GM08714 (cell line): ENCODE measurements around the gene DAZ4.
"Not testable (repeated sequence)": the region's sequence is repeated elsewhere in the genome, so short reads cannot be mapped to it uniquely, and the experiment has no call there.

ENCODE experiments used
- H3K4me3 ChIP-seq: fragments of 200-500 bp; sonication (Bioruptor generic); 2 replicates; pipeline ENCODE4 v1.5.1; 2014; ENCODE audit warnings: mild to moderate bottlenecking, low read length, inconsistent platforms

The DAZ4 gene, protein sequence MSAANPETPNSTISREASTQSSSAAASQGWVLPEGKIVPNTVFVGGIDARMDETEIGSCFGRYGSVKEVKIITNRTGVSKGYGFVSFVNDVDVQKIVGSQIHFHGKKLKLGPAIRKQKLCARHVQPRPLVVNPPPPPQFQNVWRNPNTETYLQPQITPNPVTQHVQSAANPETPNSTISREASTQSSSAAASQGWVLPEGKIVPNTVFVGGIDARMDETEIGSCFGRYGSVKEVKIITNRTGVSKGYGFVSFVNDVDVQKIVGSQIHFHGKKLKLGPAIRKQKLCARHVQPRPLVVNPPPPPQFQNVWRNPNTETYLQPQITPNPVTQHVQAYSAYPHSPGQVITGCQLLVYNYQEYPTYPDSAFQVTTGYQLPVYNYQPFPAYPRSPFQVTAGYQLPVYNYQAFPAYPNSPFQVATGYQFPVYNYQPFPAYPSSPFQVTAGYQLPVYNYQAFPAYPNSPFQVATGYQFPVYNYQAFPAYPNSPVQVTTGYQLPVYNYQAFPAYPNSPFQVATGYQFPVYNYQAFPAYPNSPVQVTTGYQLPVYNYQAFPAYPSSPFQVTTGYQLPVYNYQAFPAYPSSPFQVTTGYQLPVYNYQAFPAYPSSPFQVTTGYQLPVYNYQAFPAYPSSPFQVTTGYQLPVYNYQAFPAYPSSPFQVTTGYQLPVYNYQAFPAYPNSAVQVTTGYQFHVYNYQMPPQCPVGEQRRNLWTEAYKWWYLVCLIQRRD

DNA sequence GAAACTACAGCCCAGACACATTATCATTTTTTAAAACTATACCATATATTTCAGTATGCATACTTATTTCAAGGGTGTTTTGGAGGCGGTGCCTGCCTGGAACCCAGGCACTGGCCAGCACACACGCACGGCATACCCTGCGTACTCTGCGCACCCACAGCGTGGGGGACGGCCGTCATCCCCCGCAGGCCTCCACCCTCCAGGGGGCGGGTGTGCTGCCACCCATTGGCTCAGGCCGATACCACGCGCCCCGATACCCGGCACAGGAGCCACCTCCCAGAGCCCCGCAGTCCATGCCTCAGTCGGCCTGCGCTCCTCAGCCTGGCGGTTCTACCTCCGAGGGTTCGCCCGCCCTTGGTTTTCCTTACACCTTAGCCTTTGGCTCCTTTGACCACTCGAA is at the start of gene DAZ4:
DAZ4 (plus strand) TSS at position 301 of the 400 bp plus-strand sequence. CDS start 208 bp downstream, outside the sequence.
- H3K4me3 ChIP-seq, result not testable (repeated sequence)

DNA sequence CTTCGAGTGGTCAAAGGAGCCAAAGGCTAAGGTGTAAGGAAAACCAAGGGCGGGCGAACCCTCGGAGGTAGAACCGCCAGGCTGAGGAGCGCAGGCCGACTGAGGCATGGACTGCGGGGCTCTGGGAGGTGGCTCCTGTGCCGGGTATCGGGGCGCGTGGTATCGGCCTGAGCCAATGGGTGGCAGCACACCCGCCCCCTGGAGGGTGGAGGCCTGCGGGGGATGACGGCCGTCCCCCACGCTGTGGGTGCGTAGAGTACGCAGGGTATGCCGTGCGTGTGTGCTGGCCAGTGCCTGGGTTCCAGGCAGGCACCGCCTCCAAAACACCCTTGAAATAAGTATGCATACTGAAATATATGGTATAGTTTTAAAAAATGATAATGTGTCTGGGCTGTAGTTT is 20.4 kb upstream of the DAZ4 start, which contains the start of gene DAZ3:
DAZ3 (minus strand) TSS at position 101 of the 400 bp plus-strand sequence. CDS start 208 bp downstream, outside the sequence.
- H3K4me3 ChIP-seq, result not testable (repeated sequence)

DNA sequence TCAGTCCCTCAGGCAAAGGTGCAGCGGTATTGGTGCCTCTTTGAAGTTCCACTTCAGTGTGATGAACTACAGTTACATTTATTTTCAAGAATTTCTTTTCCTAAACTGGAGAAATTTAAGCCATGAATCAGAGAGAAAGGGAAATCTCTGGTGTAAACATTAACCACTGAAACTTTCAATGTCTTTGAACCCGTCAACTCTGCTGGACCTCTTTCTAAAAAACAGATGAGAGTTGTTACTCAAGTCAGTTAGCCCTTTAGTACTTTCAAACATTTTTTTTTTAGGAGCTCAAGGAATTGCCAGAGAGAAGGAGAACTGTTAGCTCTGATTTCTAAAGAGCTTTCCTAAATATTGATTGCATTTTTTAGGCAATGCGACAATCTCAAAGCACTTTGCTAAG is 11.9 kb upstream of the DAZ4 start:
- not testable (repeated sequence) for H3K4me3 ChIP-seq

DNA sequence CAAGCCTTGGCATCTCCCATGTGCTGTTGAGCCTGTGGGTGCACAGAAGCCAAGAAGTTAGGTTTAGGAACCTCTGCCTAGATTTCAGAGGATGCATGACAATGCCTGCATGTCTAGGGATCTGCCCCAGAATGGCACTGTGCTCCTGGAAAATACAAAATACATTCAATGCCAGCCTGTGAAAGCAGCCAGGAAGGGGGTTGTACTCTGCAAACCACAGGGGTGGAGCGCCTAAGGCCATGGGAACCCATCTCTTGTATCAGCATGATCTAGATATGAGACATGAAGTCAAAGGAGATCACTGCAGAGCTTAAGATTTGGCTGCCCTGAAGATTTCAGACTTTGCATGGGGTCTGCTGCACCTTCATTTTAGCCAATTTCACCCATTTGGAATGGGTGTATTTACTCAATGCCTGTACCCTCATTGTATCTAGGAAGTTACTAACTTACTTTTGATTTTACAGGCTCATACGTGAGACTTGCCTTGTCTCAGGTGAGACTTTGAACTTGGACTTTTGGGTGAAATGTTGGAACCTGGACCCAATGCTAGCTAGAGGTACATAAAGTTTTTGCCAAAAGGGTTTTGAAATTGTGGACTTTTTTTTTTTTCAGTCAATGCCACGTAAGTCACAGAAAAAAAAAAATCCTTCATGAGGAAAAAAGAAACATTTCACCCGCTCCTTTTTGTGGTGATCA is 9.4 kb upstream of the DAZ4 start:
- not testable (repeated sequence) for H3K4me3 ChIP-seq

DNA sequence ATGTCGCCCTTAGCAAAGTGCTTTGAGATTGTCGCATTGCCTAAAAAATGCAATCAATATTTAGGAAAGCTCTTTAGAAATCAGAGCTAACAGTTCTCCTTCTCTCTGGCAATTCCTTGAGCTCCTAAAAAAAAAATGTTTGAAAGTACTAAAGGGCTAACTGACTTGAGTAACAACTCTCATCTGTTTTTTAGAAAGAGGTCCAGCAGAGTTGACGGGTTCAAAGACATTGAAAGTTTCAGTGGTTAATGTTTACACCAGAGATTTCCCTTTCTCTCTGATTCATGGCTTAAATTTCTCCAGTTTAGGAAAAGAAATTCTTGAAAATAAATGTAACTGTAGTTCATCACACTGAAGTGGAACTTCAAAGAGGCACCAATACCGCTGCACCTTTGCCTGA is 8.7 kb upstream of the DAZ4 start:
- not testable (repeated sequence) for H3K4me3 ChIP-seq
